ENCODE results near the gene LDLRAD2. TPM values are rescaled to one million over a fixed set of nuclear protein-coding genes. Genes with fewer than 3 reads are reported as not detected.

LDLRAD2 gene
- total and polyA plus RNA-seq, 2 of the 4 experiments (the other 2 are of a cell fraction): 0.05 TPM; not detected in 1

DNA sequence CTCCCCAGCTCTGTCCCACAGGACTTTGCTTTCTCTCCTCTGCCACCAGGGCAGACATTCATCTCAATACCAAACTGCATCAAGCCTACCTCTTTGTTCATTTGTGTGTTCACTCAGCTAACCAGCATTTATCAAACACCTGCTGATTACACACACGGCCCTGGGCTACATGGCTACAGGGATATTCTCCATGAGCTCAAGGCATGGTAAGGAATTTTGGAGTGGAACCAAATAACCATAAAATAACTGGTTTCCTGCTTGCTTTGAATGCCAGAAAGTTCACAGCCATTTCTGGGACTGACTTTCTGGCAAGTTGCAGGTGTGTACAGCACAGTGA is 54.6 kb downstream of the LDLRAD2 start:
- Histone ChIP-seq H3K14ac (replicated peaks; ENCODE audit: low read depth, low read length) (no peak overlapping the region), H3K56ac (ENCODE audit: extremely low read depth, insufficient read depth, low read length) (no peak overlapping the region), H4K5ac (ENCODE audit: low read depth, low read length) (no peak overlapping the region), H2AK5ac (ENCODE audit: low read depth, low read length) (no peak overlapping the region), H2BK15ac (ENCODE audit: low read depth, low read length) (no peak overlapping the region), H4K20me1 (ENCODE audit: insufficient read depth, low read length) (peaks cover 24% of the 10 kb centered on the region), H3K4me1 (ENCODE audit: control insufficient read depth, insufficient read depth, low read length) (peaks cover 14% of the 10 kb centered on the region), H3K9me1 (ENCODE audit: insufficient read depth, low read length) (peaks cover 20% of the 10 kb centered on the region), H3K4me2 (ENCODE audit: low read depth, low read length) (no peak overlapping the region), H3K36me3 (ENCODE audit: control insufficient read depth, insufficient read depth, low read length) (peaks cover 49% of the 10 kb centered on the region), H2BK20ac (ENCODE audit: low read depth, low read length) (no peak overlapping the region), H3K27me3 (ENCODE audit: control insufficient read depth, insufficient read depth, low read length) (no peaks in the 10 kb centered on the region), H4K91ac (ENCODE audit: insufficient read depth, low read depth, low read length) (no peak overlapping the region), H2BK5ac (ENCODE audit: low read depth, low read length, poor library complexity, severe bottlenecking) (no peak overlapping the region), H2AFZ (replicated peaks; ENCODE audit: low read length, poor library complexity) (peak overlapping the region; percentile 3), H3K27ac (ENCODE audit: insufficient read depth, low read length) (no peak overlapping the region), H3K9ac (ENCODE audit: low read depth, low read length) (no peak overlapping the region), H2AK9ac (replicated peaks; ENCODE audit: low read depth, low read length, poor library complexity) (peak overlapping the region; percentile 45), H3K23ac (ENCODE audit: low read depth, low read length) (no peak overlapping the region), H3K4ac (ENCODE audit: low read depth, low read length) (no peak overlapping the region), H2BK120ac (ENCODE audit: low read depth, low read length) (no peak overlapping the region), H4K8ac (ENCODE audit: low read depth in 2 of 2, low read length in 2 of 2) (no peak overlapping the region), H3K18ac (ENCODE audit: low read depth, low read length) (no peak overlapping the region), H3K9me3 (ENCODE audit: control insufficient read depth, insufficient read depth, low read length) (no peaks in the 10 kb centered on the region), H3K4me3 (ENCODE audit: insufficient read depth, low read depth, low read length) (no peak overlapping the region), H3K79me1 (ENCODE audit: low read depth in 1 of 2, low read length in 2 of 2) (peaks cover 5 to 33% of the 10 kb centered on the region in 2 experiments)
- ChIA-PET POLR2A (ENCODE audit: unreplicated experiment) (interaction anchor here (0.6 kb wide), 1 partner anchor 557 kb away, joined by 8 read pairs; no protein-coding TSS in a partner anchor), CTCF (no interaction called here)
- TF ChIP-seq CHD1 (IDR thresholded peaks at IDR 0.05; ENCODE audit: low read depth, low read length) (no peak), CEBPB (IDR thresholded peaks at IDR 0.05; ENCODE audit: low read depth, low read length) (no peak), FOS (IDR thresholded peaks at IDR 0.05; ENCODE audit: low read depth, low read length) (no peak), SMC3 (IDR thresholded peaks at IDR 0.05; ENCODE audit: low read depth, low read length) (no peak), MAZ (IDR thresholded peaks at IDR 0.05; ENCODE audit: borderline replicate concordance, low read depth, low read length) (no peak), RCOR1 (IDR thresholded peaks at IDR 0.05; ENCODE audit: insufficient replicate concordance, low read length) (no peak), BHLHE40 (IDR thresholded peaks at IDR 0.05; ENCODE audit: low read depth, low read length) (no peak), POLR2A (IDR thresholded peaks at IDR 0.05; ENCODE audit: low read depth, low read length) (no peak), RAD21 (IDR thresholded peaks at IDR 0.05; ENCODE audit: low read length) (no peak)
- TF ChIP-seq, protein P1, sequence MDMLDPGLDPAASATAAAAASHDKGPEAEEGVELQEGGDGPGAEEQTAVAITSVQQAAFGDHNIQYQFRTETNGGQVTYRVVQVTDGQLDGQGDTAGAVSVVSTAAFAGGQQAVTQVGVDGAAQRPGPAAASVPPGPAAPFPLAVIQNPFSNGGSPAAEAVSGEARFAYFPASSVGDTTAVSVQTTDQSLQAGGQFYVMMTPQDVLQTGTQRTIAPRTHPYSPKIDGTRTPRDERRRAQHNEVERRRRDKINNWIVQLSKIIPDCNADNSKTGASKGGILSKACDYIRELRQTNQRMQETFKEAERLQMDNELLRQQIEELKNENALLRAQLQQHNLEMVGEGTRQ (IDR thresholded peaks at IDR 0.05; ENCODE audit: low read depth, low read length): no peak
- TF ChIP-seq, protein P2, sequence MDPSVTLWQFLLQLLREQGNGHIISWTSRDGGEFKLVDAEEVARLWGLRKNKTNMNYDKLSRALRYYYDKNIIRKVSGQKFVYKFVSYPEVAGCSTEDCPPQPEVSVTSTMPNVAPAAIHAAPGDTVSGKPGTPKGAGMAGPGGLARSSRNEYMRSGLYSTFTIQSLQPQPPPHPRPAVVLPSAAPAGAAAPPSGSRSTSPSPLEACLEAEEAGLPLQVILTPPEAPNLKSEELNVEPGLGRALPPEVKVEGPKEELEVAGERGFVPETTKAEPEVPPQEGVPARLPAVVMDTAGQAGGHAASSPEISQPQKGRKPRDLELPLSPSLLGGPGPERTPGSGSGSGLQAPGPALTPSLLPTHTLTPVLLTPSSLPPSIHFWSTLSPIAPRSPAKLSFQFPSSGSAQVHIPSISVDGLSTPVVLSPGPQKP (IDR thresholded peaks at IDR 0.05; ENCODE audit: borderline replicate concordance, low read depth, low read length): no peak
- DNase-seq (no peak), ATAC-seq (ENCODE audit: low read depth) (no peak)
- dilution Hi-C loops (cut with HindIII; ENCODE audit: low sequenced_read_pairs, unreplicated experiment): no loop called here
- no TSS peak for BruUV-seq (replicated peaks)
- WGBS, 2 experiments (ENCODE audit: extremely low coverage in 2 of 2, insufficient read length in 1 of 2): 80% methylated on average over 1 of the region's 1 CpG; no CpG with 5 or more reads in 1 of the 2 experiments
- in situ Hi-C loops (cut with MboI; ENCODE audit: low sequenced_read_pairs): no loop called here
- intact Hi-C loops (cut with micrococcal nuclease): loop anchor here (5.0 kb wide), 1 partner anchor 71 kb away; the partner anchor contains the start of gene HSPG2

All from IMR-90 (cell line).